Right lung (tissue), 5 donors: ENCODE measurements around the gene CAPN1. TPM values are rescaled to one million over a fixed set of nuclear protein-coding genes. Genes with fewer than 3 reads are reported as not detected.
"Not testable (repeated sequence)": the region's sequence is repeated elsewhere in the genome, so short reads cannot be mapped to it uniquely, and the experiment has no call there.

ENCODE experiments used
- DNase-seq, 2 donors: peaks; one replicate each; pipeline ENCODE4 v3.0.0-alpha.2; 2013
- polyA plus RNA-seq, 5 donors: library from polyadenylated mRNA; unstranded; fragments of 120-200 nt; gene quantifications; one replicate each; pipeline versions ENCODE4 v1.2.1 to v1.2.3, GENCODE V29; 2013; ENCODE audit warnings: inconsistent platforms in 1 of 5, low replicate concordance in 1 of 5; ENCODE audit not compliant: insufficient read length in 5 of 5, insufficient read depth in 1 of 5

The CAPN1 gene
- polyA plus RNA-seq, 5 donors = 60.7 to 100 (median 86.2) TPM

DNA sequence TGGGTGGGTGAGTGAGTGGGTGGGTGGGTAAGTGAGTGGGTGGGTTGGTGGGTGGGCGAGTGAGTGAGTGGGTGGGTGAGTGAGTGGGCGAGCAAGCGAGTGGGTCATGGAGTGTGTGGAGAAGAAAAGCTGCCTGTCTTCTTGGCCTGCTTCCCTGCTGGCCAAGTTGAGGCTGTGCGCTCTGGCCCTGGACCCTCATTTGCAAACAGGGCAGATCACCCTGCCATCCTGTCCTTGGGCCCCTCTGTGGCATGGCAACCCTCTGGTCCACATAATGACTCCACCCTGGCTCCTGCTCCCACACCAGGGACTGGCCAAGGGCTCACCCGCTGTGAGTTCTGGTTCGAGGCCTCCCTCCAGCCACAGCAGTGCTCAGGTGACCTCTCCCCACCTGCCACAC lies 35.1 kb downstream of the CAPN1 start:
- DNase-seq = no peak

DNA sequence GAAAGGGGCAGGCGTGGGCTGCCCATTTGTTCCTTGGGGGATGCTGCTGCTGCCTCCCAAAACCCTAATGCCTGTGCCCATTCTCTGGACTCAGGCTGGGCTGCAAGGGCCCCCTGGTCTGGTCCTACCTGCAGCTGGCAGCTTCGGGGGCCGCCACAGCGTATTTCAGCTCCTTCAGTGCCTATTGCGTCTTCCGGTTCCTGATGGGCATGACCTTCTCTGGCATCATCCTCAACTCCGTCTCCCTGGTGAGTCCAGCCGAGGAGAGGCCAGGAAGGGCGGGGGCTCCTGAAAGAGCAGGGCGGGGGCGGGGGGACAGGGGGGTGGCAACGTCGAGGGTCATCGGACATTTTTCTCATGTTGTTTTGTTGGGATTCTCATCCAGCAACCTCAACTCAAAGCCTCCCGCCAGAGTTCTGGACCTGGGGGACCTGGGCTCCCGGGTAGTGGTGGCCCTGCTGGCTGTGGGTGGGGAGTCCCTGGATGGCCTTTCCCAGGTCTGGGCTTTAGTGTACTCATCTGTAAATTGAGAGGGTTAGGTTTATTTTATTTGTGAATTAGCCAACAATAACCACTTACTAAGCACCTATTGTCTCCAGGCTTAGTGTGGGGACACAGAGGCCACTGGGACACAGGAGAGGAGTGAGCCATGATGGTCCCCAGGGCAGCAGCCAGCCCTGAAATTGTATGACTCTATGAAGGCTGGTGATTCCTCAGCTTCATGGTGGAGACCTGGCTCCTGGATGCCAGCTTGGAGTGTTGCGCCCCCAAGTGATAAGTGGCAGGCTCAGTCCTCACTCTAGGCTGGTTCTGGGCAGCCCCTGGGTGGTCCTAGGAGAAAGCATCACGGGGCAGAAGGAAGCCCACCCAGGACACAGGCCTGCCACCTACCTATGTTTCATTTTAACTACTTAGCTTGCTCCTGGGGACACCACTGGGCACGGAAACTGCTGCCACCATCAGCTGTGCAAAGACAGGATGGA lies 36.0 kb downstream of the CAPN1 start:
- no peak for DNase-seq

DNA sequence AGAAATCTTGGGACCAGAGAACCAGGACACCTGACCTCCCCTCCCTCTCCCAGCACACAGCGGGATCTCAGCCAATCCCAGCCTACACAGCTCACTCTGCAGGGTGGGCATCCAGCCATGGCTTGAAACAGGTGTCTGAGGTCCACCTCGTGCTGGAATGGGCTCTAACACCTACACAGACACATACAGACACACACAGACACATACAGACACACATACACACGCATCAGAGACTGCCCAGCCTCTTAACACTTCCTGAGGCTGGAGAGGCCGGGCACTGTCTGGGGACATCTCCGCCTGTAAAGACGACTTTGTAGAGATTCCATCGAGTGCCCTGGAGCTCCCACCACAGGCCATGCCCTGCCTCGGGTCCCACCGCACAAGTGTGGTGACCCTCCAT lies 36.7 kb downstream of the CAPN1 start:
- DNase-seq = no peak

DNA sequence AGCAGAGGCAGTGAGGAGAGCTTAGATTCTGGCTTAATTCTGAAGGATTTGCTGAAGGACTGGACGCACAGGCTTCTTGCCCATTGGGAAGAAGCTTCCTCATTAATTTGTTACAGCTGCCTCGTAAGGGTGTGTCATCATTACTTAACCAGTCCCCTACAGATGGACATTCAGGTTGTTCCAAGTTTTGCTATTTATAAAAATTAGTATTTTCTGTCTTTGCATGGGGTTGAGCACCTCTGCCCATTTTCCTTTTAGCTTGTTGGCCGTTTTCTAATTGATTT lies 38.1 kb downstream of the CAPN1 start:
- no peak for DNase-seq

DNA sequence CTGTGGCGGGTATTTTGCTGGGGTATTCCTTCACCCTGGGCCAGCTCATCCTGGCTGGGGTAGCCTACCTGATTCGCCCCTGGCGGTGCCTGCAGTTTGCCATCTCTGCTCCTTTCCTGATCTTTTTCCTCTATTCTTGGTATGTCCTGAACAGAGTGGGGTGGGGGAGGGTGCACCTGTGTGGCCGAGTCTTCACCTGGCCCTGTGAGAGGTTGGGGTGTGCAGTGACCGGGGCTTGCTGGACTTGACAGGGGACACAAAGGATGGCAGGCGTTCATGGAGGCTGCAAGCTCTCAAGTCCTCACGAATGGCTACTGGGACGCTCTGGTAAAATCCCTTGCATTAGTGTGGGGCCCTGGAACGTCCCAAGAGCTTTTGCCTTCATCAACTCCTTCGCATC lies 39.3 kb downstream of the CAPN1 start:
- DNase-seq = no peak

DNA sequence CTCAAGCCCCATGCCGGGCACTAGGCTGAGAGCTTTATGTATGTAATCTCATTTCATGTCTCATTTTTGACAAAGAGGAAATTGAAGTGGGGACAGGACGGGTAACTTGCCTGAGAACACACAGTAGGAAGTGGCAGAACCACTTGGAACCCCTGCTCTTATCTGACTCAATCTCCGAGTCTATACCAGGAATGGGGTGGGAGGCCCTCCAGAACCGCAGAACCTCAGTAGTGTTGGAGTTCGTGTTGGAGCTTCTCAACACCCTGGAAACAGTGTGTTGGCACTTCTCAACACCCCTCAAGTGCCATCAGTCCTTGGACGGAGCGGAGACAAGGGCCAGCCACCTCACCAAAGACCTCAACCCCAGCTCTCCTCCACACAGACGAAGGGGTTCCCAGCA lies 41.3 kb downstream of the CAPN1 start:
- no peak for DNase-seq

DNA sequence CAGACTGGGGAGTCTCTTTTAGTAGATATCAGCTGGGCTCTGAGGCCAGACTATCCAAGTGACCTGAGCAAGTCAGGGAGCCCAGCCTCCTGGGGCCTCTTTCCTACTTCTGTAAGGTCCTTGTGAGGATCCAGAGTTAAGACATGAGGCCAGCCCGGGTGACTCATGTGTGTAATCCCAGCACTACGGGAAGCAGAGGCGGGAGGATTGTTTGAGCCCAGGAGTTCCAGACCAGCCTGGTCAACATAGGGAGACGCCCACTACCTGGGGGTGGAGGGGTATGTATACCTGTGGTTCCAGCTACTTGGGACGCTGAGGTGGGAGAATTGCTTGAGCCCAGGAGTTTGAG lies 43.2 kb downstream of the CAPN1 start:
- no peak for DNase-seq

DNA sequence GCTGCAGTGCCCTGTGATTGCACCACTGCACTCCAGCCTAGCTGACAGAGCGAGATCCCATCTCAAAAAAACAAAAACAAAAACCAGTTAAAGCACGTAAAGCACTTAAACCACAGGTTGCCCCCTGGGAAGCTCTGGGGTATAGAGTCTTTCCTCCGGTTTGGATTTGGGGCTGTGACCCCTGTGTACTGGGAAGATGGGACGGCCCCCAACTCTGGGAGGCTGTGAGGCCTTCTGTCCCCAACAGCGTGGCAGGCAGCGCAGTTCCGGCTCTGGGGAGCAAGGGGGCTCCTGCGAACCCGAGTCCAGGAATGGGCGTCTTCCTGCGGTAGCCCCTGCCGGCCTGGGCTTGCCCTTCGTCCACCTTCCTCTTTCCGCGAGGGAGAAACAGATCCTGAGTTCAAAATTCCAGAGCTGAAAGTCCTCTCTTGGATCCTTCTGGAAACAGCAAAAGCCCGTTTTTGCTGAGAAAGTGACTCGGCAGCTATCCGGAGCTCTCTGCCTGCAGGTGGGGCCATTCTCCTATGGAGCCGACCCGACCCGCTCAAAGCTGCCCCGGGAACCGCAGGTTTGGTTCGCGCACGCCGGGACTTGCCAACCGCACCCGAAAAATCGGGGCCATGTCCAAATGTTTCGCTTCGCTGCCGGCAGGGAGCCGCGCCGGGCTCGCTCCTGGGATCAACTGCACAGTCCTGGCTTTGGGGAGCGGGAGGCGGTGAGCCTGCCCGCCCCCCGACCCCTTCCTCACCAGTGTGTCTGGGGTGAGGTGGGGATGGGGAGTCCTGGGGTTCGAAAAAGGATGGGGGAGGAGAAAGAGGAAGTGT lies 43.8 kb downstream of the CAPN1 start:
- DNase-seq = peak in 1 of 2 donors; percentile 16

DNA sequence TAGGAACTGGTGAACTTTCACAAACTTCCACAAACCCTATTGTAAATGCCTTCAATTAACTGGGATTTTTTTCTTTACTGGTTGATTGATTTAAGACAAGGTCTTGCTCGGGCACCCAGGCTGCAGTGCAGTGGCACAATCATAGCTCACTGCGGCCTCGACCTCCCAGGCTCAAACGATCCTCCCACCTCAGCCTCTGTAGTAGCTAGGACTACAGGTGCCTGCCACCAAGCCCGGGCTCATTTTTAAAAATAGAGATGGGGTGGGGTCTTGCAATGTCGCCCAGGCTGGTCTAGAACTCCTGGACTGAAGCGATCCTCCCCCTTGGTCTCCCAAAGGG lies 44.3 kb downstream of the CAPN1 start:
- DNase-seq = no peak

DNA sequence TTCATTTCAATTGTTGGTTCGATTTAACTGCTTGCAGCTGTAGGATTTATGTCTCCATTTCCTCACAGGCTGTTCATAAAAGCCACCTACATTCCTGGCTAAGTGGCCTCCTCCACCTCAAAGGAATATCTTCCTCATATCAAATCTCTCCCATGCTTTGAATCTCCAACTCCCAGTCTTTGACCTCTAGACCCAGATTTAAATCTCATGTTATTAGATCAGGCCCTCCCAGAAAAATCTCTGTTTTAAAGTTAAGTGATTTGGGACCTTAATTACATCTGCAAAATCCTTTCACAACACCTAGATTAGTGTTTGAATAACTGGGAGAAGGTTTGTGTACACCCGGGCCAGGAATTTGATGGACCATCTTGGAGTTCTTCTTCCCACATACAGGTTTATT lies 46.2 kb downstream of the CAPN1 start:
- DNase-seq = no peak

DNA sequence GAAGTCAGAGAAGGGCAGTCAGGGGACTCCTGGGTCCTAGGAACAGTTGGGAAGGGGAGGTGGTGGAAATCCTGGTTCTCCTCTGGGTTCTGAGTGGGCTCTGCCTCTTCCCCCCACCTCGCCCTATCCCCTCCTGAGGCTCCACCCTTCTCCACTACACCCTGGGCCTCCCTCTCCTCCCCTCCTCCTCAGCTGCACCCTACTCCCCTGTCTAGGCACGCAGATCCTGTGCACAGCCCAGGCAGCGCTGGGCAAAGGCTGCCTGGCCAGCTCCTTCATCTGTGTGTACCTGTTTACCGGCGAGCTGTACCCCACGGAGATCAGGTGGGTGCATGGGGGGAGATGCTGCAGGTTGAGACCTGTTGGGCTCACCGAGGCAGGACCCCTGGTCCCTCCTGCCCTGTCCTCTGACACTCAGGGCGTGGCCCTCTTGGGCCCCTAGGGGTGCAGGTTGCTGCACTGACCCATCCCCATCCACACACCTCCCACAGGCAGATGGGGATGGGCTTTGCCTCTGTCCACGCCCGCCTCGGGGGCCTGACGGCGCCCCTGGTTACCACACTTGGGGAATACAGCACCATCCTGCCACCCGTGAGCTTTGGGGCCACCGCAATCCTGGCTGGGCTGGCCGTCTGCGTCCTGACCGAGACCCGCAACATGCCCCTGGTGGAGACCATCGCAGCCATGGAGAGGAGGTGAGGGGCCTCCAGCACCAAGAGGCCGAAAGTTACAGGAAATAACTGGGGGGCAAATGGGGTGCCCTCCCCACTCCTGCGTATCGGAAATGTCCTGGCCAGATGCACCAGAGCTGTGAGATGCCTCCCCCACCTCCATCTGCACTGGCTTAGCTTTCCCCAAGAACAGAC lies 54.7 kb downstream of the CAPN1 start:
- DNase-seq = no peak

DNA sequence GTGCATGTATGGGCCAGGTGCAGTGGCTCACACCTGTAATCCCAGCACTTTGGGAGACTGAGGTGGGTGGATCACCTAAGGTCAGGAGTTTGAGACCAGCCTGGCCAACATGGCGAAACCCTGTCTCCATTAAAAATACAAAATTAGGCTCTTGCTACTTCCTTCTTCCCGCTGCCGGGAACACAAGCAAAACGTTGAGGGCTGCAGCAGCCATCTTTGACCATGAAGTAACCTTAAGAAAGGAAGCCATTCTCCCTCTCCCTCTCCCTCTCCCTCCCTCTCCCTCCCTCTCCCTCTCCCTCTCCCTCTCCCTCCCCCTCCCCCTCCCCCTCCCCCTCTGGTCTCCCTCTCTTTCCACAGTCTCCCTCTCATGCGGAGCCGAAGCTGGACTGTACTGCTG lies 56.6 kb downstream of the CAPN1 start:
- not testable (repeated sequence) for DNase-seq

DNA sequence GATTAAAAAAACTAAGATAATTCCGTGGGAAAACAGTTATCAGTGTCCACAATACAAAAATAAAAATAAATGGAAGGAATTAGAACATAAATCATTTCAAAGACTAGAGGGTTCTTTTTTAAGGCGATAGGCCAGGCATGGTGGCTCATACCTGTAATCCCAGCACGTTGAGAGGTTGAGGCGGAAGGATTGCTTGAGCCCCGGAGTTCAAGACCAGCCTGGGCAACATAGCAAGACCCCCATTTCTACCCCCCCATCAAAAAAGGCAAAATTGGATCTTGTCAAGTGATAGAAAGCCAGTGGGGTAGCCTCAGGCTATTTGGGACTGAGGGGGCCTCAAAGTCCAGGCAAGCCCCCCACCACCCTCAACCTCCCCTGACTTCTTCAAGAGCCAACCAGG lies 59.4 kb downstream of the CAPN1 start:
- DNase-seq = no peak

DNA sequence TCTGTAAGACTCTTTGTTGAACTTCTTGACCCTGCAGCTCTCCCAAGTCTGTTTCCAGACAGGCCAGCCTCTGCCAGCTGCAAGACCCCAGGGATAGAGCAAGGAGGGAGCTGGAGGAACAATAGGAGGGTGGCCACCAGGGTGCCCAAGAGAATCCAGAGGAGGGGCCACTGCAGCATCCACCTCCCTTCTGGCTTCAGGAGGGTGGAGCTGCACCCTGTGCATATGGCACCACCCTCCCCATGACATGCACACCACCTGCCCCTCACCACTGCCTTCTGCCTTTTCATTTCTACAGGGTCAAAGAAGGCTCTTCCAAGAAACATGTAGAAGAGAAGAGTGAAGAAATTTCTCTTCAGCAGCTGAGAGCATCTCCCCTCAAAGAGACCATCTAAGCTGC lies 60.0 kb downstream of the CAPN1 start:
- no peak for DNase-seq

DNA sequence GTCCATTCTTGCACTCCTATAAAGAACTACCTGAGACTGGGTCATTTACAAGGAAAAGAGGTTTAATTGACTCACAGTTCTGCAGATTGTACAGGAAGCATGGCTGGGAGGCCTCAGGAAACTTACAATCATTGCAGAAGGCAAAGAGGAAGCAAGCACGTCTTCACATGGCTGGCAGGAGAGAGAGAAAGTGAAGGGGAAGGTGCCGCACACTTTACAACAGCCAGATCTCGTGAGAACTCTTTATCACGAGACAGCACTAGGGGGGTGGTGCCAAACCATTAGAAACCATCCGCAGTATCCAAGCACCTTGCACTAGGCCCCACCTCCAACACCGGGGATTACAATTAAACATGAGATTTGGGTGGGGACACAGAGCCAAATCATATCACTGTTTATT lies 60.7 kb downstream of the CAPN1 start:
- DNase-seq = no peak

DNA sequence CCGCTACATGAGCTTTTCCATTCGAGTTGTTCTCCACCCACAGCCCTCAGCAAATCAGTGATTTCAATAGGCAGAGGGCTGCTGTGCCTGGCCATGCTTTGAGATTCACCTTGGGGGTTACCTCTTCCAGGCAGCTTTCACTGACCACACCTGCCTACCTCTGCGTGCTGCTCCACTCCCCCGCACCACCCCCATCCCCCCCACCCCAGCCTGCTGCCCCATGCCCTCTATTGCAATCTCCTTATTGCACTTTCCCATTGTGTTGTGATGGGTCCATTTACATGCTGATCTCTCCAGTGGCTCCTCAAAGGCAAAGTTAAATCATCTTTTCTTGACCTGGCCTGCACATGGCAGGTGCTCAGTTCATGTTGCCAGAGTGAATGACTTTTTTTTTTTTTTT lies 62.1 kb downstream of the CAPN1 start:
- no peak for DNase-seq

DNA sequence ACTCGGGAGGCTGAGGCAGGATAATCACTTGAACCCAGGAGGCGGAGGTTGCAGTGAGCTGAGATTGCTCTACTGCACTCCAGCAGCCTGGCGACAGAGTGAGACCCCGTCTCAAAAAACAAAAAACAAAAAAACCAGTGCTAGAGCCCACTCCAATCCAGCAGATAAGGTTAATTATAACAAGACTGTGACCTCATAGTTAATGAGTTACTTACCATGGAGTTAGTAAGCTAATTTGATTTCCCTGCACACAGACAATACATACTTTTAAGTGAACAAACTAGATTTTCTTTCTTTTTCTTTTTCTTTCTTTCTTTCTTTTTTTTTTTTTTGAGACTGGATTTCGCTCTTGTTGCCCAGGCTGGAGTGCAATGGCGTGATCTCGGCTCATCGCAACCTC lies 63.3 kb downstream of the CAPN1 start:
- not testable (repeated sequence) for DNase-seq

DNA sequence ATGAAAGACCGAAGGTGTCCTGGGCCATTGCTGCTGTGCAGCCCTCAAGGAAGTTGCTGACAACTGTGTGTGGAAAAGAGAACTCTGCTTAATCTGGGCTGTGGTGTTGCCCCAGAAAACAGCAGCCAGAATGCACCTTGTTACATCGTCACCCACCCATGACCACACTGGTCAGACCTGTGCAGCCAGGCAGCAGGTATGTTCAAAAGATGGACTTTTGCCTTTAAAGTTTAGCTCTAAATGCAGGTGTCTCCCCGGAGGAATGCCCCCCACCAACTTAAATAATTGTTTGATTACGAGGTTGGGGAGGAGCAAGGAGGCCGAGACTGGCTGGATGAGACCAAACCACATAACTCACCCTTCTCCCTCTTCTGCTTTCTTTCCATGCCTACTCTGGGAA lies 64.8 kb downstream of the CAPN1 start:
- DNase-seq = no peak

DNA sequence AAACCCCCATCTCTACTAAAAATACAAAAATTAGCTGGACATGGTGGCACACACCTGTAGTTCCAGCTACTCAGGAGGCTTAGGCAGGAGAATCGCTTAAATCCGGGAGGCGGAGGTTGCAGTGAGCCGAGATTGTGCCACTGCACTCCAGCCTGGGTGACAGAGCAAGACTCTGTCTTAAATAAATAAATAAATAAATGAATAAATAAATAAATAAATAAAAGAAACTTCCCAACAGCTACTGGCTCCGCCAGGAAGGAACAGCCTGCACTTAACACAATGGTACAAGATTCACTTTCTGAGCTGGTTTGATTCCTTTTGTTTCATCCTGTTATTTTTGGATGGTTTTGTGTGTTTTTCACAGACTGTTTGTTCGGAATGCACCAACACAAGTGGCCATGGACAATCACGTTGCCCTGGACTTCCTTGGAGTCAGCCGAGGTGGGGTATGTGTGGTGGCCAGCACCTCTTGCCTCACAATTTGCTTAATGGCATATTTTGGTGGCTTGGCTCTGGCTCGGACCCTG lies 66.5 kb downstream of the CAPN1 start:
- DNase-seq = not testable (repeated sequence)

DNA sequence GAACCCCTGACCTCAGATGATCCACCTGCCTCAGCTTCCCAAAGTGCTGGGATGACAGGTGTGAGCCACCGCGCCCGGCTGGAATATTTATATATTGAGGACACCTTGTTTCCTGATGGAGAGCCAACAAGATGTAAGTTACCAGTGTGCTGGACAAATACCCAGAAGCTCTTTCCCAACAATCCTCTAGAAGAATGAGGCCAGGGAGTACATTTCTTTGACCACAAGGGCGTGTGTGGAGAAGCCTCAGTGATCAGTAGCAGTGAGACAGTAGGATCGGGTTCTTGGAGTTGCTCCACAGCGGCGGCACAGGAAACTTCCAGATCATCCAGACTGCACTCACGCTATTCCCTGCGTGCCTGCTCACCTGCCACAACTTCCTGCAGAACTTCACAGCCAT lies 69.7 kb downstream of the CAPN1 start:
- no peak for DNase-seq

DNA sequence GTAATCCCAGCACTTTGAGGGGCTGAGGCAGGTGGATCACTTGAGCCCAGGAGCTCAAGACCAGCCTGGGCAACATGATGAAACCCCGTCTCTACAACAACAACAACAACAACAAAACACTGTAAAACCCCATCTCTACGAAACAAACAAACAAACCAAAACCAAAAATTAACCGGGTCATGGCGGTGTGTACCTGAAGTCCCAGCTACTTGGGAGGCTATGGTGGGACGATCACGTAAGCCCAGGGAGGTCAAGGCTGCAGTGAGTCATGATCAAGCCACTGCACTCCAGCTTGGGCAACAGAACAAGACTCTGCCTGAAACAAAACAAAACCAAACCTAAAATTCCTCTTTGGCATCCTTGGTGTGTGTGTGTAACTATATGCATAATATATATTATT lies 73.0 kb downstream of the CAPN1 start:
- DNase-seq = no peak

DNA sequence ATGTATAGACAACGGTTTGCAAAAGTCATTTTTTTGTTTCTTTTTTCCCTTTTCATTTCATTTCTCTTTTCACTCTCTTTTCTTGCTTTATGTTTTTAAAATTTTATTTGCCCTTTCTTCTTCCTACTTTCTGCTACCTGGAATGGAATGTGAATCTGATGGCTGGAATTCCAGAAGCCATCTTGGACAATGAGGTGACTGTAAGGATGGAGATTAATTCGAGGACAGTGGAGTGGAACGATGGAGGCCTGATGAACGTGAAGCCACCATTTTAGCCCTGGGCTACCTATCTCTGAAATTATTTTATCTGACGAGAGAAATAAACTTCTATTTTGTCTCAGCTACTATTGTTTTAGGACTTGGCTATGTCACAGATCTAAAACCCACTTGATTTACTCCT lies 77.3 kb downstream of the CAPN1 start:
- DNase-seq = no peak
